ENCODE data around the gene SARDH. TPM values are rescaled to one million over a fixed set of nuclear protein-coding genes. Genes with fewer than 3 reads are reported as not detected.

SARDH gene
- total RNA-seq, 1 experiment from 2014 or later = 9.9 TPM

DNA sequence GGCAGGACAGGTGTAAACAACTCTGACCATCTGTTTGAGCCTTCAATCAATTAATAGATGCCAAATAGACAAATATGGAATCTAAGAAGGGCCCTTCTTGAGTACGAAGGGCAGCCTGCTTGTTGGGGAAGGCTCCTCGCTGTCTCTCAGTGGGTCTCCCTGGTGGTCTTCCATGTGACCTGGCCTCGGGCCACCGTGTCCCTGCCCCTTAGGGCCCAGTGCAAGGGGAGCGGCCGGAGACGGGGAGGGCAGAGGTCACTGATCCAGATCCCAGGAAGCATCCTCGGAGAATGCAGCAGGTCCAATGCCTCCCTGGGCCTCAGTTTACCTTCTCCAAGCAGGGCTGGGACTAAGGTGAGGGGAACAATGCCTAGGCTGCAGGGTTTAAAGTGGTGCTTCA lies 99.4 kb downstream of the SARDH start:
- H3K79me2 ChIP-seq (ENCODE audit: low read depth) = no peaks in the 10 kb centered on the region
- no peaks in the 10 kb centered on the region for H3K36me3 ChIP-seq (ENCODE audit: low read depth)
- no peak for DNase-seq
- H3K27ac ChIP-seq = no peak overlapping the region
- no peaks in the 10 kb centered on the region for H3K9me2 ChIP-seq (ENCODE audit: insufficient read depth)
- no peak overlapping the region for H3K4me3 ChIP-seq
- TF ChIP-seq EZH2 (IDR thresholded peaks at IDR 0.05; ENCODE audit: low read depth) = no peak
- TF ChIP-seq, protein P1, sequence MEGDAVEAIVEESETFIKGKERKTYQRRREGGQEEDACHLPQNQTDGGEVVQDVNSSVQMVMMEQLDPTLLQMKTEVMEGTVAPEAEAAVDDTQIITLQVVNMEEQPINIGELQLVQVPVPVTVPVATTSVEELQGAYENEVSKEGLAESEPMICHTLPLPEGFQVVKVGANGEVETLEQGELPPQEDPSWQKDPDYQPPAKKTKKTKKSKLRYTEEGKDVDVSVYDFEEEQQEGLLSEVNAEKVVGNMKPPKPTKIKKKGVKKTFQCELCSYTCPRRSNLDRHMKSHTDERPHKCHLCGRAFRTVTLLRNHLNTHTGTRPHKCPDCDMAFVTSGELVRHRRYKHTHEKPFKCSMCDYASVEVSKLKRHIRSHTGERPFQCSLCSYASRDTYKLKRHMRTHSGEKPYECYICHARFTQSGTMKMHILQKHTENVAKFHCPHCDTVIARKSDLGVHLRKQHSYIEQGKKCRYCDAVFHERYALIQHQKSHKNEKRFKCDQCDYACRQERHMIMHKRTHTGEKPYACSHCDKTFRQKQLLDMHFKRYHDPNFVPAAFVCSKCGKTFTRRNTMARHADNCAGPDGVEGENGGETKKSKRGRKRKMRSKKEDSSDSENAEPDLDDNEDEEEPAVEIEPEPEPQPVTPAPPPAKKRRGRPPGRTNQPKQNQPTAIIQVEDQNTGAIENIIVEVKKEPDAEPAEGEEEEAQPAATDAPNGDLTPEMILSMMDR (conservative IDR thresholded peaks at IDR 0.05) = no peak
- no peaks in the 10 kb centered on the region; the same call in 1 of the 2 replicates for H4K20me1 ChIP-seq (ENCODE audit: insufficient read depth)
- no peaks in the 10 kb centered on the region for H3F3A ChIP-seq (ENCODE audit: insufficient read depth, low read depth)
- intact Hi-C loops (cut with micrococcal nuclease; ENCODE audit: unreplicated experiment) = no loop called here
- CTCF ChIA-PET = no interaction called here
- no peak overlapping the region for H2AFZ ChIP-seq
- POLR2A ChIA-PET (ENCODE audit: unreplicated experiment) = no interaction called here
- no TSS peak for BruUV-seq (replicated peaks)
- H3K9me3 ChIP-seq (ENCODE audit: insufficient read depth, low read depth) = no peaks in the 10 kb centered on the region
- H3K4me2 ChIP-seq = no peak overlapping the region
- H3K27me3 ChIP-seq (ENCODE audit: insufficient read depth, low read depth) = peaks cover 100% of the 10 kb centered on the region
- H3K4me1 ChIP-seq (replicated peaks; ENCODE audit: insufficient read depth) = no peaks in the 10 kb centered on the region

DNA sequence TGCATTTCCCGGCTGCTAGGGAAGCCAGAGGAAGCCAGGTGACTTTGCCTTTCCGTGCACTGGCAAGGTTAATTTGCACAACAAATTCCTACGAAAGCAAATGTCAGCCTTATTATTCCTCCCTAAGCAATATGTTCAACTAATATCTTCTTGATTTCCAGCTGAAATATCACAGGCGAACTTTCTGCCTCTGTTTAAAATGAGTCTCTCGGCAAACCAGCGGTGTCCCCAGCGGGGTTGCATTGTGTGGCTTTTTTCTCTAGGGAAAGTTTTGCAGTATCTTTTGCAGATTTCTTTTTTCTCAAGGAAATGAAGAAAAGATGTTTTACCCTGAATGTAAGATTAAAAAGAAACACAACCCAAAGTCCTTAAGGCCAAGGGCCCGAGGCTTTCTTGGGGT lies 100.1 kb downstream of the SARDH start:
- Histone ChIP-seq H3K27ac (no peak overlapping the region), H3K9me3 (ENCODE audit: insufficient read depth, low read depth) (no peaks in the 10 kb centered on the region), H3K9me2 (ENCODE audit: insufficient read depth) (no peaks in the 10 kb centered on the region), H4K20me1 (ENCODE audit: insufficient read depth) (no peaks in the 10 kb centered on the region; the same call in 1 of the 2 replicates), H3K4me1 (replicated peaks; ENCODE audit: insufficient read depth) (no peaks in the 10 kb centered on the region), H3F3A (ENCODE audit: insufficient read depth, low read depth) (no peaks in the 10 kb centered on the region), H3K27me3 (ENCODE audit: insufficient read depth, low read depth) (peaks cover 99% of the 10 kb centered on the region), H3K36me3 (ENCODE audit: low read depth) (no peaks in the 10 kb centered on the region), H3K79me2 (ENCODE audit: low read depth) (no peaks in the 10 kb centered on the region), H3K4me2 (no peak overlapping the region), H2AFZ (no peak overlapping the region), H3K4me3 (no peak overlapping the region)
- CTCF ChIA-PET = no interaction called here
- POLR2A ChIA-PET (ENCODE audit: unreplicated experiment) = no interaction called here
- no peak for DNase-seq
- no TSS peak for BruUV-seq (replicated peaks)
- no peak for TF ChIP-seq EZH2 (IDR thresholded peaks at IDR 0.05; ENCODE audit: low read depth)
- TF ChIP-seq, protein P1 (conservative IDR thresholded peaks at IDR 0.05) = no peak
- intact Hi-C loops (cut with micrococcal nuclease; ENCODE audit: unreplicated experiment) = no loop called here

DNA sequence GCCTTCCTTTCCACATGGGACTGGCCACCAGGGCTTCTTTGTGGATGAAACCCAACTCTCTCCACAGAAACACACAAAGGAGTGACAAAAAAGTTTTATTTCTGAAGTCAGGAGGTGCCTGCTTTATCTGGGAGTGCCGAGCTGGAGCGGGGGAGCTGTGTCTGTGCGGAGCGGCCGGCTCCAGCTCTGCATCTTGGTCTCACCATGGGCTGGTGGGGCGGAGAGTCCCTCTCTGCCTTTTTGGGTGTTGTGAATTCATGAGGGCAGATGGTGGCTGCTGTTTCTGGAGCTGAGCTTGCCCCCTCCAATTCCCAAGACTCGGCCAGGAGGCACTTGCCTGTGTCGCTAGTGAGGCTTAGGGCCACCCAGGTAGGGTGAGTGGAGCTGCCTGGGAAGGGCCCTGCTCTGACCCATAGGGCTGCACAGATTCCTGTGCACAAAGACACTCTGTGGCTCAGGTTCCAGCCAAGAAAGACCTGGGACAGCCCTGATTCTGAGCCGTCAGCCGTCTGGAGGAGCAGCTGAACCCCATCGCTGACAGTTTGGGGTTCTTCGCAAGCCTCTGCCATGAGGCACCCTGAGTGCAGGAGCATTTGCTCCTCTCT lies 100.6 kb downstream of the SARDH start:
- no TSS peak for BruUV-seq (replicated peaks)
- Histone ChIP-seq H3K4me1 (replicated peaks; ENCODE audit: insufficient read depth) (no peaks in the 10 kb centered on the region), H3K27me3 (ENCODE audit: insufficient read depth, low read depth) (peaks cover 98% of the 10 kb centered on the region), H3K79me2 (ENCODE audit: low read depth) (no peaks in the 10 kb centered on the region), H4K20me1 (ENCODE audit: insufficient read depth) (no peaks in the 10 kb centered on the region; the same call in 1 of the 2 replicates), H3K36me3 (ENCODE audit: low read depth) (no peaks in the 10 kb centered on the region), H2AFZ (no peak overlapping the region), H3K4me2 (no peak overlapping the region), H3K4me3 (no peak overlapping the region), H3K27ac (no peak overlapping the region), H3K9me2 (ENCODE audit: insufficient read depth) (no peaks in the 10 kb centered on the region), H3F3A (ENCODE audit: insufficient read depth, low read depth) (no peaks in the 10 kb centered on the region), H3K9me3 (ENCODE audit: insufficient read depth, low read depth) (no peaks in the 10 kb centered on the region)
- ChIA-PET POLR2A (ENCODE audit: unreplicated experiment) (no interaction called here), CTCF (no interaction called here)
- intact Hi-C loops (cut with micrococcal nuclease; ENCODE audit: unreplicated experiment) = no loop called here
- DNase-seq = no peak
- no peak for TF ChIP-seq EZH2 (IDR thresholded peaks at IDR 0.05; ENCODE audit: low read depth)
- TF ChIP-seq, protein P1 (conservative IDR thresholded peaks at IDR 0.05) = no peak

Measured in PC-9 (cell line).